Liver (tissue), 9 donors: Measurements from ENCODE around the gene GSE1. TPM values are rescaled to one million over a fixed set of nuclear protein-coding genes. Genes with fewer than 3 reads are reported as not detected.

Experiments used
- DNase-seq: peaks from one replicate; pipeline ENCODE4 v3.0.0-alpha.2; 2017; ENCODE audit warnings: low spot score
- H3K27ac ChIP-seq, 2 donors: one replicate each; pipeline ENCODE4 v1.7.0; 2013; ENCODE audit warnings: inconsistent platforms in 2 of 2, low read length in 2 of 2, control low read depth in 1 of 2, low read depth in 1 of 2, mild to moderate bottlenecking in 1 of 2
- H3K27me3 ChIP-seq, 4 donors: one replicate each; pipeline versions ENCODE4 v1.6.1 to v1.7.0; 2013; ENCODE audit warnings: low read length in 3 of 4, inconsistent platforms in 1 of 4, mild to moderate bottlenecking in 1 of 4, moderate library complexity in 1 of 4; ENCODE audit not compliant: control insufficient read depth in 4 of 4, insufficient read depth in 4 of 4
- H3K36me3 ChIP-seq, 4 donors: one replicate each; pipeline versions ENCODE4 v1.6.1 to v1.7.0; 2013; ENCODE audit warnings: low read length in 3 of 4, mild to moderate bottlenecking in 3 of 4, low read depth in 1 of 4, moderate library complexity in 1 of 4; ENCODE audit not compliant: control insufficient read depth in 4 of 4, insufficient read depth in 3 of 4
- H3K4me1 ChIP-seq, 4 donors: one replicate each; pipeline versions ENCODE4 v1.6.1 to v1.7.0; 2013; ENCODE audit warnings: low read length in 3 of 4, mild to moderate bottlenecking in 3 of 4, moderate library complexity in 1 of 4; ENCODE audit not compliant: control insufficient read depth in 4 of 4, insufficient read depth in 4 of 4
- H3K4me3 ChIP-seq, 3 donors: one replicate each; pipeline versions ENCODE4 v1.6.1 to v1.7.0; 2013; ENCODE audit warnings: low read length in 3 of 3, control low read depth in 1 of 3, low read depth in 1 of 3, mild to moderate bottlenecking in 1 of 3
- H3K9ac ChIP-seq, 2 donors: one replicate each; pipeline ENCODE4 v1.7.0; 2013; ENCODE audit warnings: low read length in 2 of 2, mild to moderate bottlenecking in 2 of 2, moderate library complexity in 2 of 2, control low read depth in 1 of 2, low read depth in 1 of 2
- H3K9me3 ChIP-seq, 4 donors: one replicate each; pipeline versions ENCODE4 v1.6.1 to v1.7.0; 2013; ENCODE audit warnings: low read length in 3 of 4; ENCODE audit not compliant: control insufficient read depth in 4 of 4
- EGR1 ChIP-seq, 2 donors: IDR thresholded peaks; 2 replicates each; pipeline ENCODE4 v1.6.1; 2016 to 2018; ENCODE audit warnings: antibody characterized with exemption in 2 of 2, low read depth in 2 of 2
- FOXA1 ChIP-seq: IDR thresholded peaks from 2 replicates; pipeline ENCODE4 v1.6.1; 2016; ENCODE audit warnings: antibody characterized with exemption
- FOXA2 ChIP-seq: IDR thresholded peaks from 2 replicates; pipeline ENCODE4 v1.6.1; 2016; ENCODE audit warnings: antibody characterized with exemption
- HNF4A ChIP-seq, 2 donors: conservative IDR thresholded peaks; 2 replicates each; pipeline ENCODE4 v1.6.1; 2016; ENCODE audit warnings: antibody characterized with exemption in 2 of 2, mild to moderate bottlenecking in 2 of 2
- JUND ChIP-seq, 2 donors: IDR thresholded peaks; 2 replicates each; pipeline ENCODE4 v1.6.1; 2016; ENCODE audit warnings: antibody characterized with exemption in 2 of 2
- NR2F2 ChIP-seq: IDR thresholded peaks from 2 replicates; pipeline ENCODE4 v1.6.1; 2016; ENCODE audit warnings: antibody characterized with exemption
- RAD21 ChIP-seq, 2 donors: IDR thresholded peaks; 2 replicates each; pipeline ENCODE4 v1.6.1; 2016; ENCODE audit warnings: antibody characterized with exemption in 2 of 2, mild to moderate bottlenecking in 2 of 2
- RXRA ChIP-seq, 2 donors: IDR thresholded peaks; 2 replicates each; pipeline ENCODE4 v1.6.1; 2017 to 2018; ENCODE audit warnings: antibody characterized with exemption in 2 of 2, mild to moderate bottlenecking in 1 of 2
- SP1 ChIP-seq: IDR thresholded peaks from 2 replicates; pipeline ENCODE4 v1.6.1; 2018; ENCODE audit warnings: antibody characterized with exemption, mild to moderate bottlenecking
- TAF1 ChIP-seq: conservative IDR thresholded peaks from 2 replicates; pipeline ENCODE4 v1.6.1; 2016; ENCODE audit warnings: antibody characterized with exemption, mild to moderate bottlenecking
- YY1 ChIP-seq: IDR thresholded peaks from 2 replicates; pipeline ENCODE4 v1.6.1; 2016; ENCODE audit warnings: antibody characterized with exemption, mild to moderate bottlenecking
- WGBS: extraction: QIAGEN DNeasy Blood & Tissue Kit; methylation state at CpG from one replicate; pipeline ENCODE4 v1.1.7; 2013; 5-methylcytosine and 5-hydroxymethylcytosine counted together
- polyA plus RNA-seq, 2 donors: library from polyadenylated mRNA; stranded (reverse) in 1 of 2; unstranded in 1 of 2; fragments of 200-250 nt in 1 of 2; fragments of >200 nt in 1 of 2; fragmentation: Nextera tagmentation in 1 of 2; extraction: Ambion mirVana in 1 of 2; gene quantifications; one replicate each; pipeline versions ENCODE4 v1.2.1 to v1.2.3, GENCODE V29; 2013 to 2015
- total RNA-seq, 2 donors: library from RNA; depleted of rRNA; stranded (reverse); fragments of >200 nt; gene quantifications; one replicate each; pipeline ENCODE4 v1.2.3, GENCODE V29; 2014
- TF ChIP-seq, protein P1 (sequence below): IDR thresholded peaks from 2 replicates; pipeline ENCODE4 v1.6.1; 2016; ENCODE audit warnings: antibody characterized with exemption
- TF ChIP-seq, protein P2 (sequence below): IDR thresholded peaks from 2 replicates; pipeline ENCODE4 v1.6.1; 2016; ENCODE audit warnings: antibody characterized with exemption
- TF ChIP-seq, protein P3 (sequence below): fragments of 150-350 bp; IDR thresholded peaks from 2 replicates; pipeline ENCODE4 v1.5.1; 2017; ENCODE audit warnings: improper control_type of control experiment, low read depth, low read length; ENCODE audit not compliant: missing input control
- TF ChIP-seq, protein P4 (sequence below): IDR thresholded peaks from 2 replicates; pipeline ENCODE4 v1.6.1; 2016; ENCODE audit warnings: antibody characterized with exemption, mild to moderate bottlenecking
- donor health status: healthy.
- donor health status: healthy.
- donor health status: healthy.
- donor health status: healthy.
- donor health status: healthy.

Gene GSE1
- total and polyA plus RNA-seq, 4 donors, result 9.9 to 37.7 (median 25.2) TPM

DNA sequence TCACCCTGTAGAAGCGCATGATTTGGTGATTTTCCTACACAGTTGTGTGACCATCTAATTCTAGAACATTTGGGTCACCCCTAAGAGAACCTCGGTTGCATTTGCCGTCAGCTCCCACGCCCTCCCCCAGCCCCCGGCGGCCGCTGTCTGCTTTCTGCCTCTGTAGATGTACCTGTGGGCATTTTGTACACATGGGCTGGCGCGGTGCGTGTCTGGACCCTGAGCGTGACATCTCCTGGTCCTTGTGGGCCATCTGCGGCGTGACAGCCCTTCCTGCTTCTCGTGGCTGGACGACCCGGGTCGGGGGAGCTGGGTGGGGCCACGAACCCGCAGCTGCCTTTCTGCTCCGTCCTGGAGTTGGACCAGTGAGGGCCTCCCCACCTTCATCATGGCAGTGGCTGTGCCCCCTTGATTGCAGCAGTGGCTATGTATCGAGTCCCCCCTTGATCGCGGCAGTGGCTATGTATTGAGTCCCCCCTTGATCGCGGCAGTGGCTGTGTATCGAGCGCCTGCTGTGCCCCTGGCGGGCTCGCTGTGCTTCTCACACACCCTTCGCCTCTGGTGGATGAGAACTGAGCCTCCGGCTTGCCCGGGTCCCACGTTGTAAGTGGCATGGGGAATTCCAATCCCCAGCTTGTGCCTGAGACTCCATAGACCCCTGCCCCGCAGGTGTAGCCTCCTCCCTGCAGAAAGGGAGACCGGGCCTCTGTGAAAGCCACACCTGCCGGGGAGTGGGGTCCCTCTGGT, 24.1 kb downstream of the GSE1 start:
- Histone ChIP-seq H3K9me3 (no peaks in the 10 kb centered on the region), H3K27ac (no peak overlapping the region)

DNA sequence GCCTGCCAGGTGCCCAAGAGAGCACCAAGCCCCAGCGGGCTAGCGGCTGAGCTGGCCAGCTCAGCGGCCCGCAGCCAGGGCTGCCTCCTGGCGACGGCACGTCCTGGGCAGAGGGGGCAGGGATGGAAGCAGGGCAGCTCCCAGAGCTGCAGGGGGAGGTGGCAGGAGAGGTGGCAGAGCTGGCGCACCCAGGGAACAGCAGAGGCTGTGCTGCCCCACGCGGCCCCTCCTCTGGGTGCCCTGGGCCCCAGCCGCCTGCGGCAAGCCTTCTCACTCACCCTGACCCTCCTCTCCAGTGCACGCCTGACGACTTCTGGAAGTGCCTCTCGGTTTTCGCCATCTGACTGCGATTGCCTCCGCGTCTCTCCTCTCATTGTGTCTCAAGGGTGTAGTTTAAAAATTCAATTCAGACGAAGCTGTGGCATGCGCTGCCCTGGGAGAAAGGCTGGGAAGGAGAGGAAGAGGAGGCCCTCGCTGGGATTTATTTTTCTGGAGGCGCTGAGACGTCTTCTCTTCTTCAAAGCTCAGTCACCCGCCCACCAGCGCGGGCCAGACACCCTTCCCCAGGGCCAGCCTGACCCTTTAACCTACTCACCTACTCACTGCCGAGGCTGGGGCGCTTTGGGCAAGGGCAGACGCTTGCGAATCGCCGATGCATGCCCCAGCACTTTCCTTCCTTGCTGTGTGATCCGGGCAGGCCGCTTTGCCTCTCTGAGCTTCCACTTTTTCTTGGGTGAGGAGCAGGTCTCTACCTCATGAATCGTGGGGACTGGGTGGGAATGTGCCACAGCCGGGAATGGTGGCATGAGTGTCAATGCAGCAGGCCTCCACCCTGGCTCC, 24.9 kb downstream of the GSE1 start:
- Histone ChIP-seq H3K9me3 (no peaks in the 10 kb centered on the region), H3K4me3 (no peak overlapping the region), H3K27ac (no peak overlapping the region), H3K4me1 (peaks cover 22 to 97% (median 67%) of the 10 kb centered on the region in 4 donors), H3K9ac (no peak overlapping the region), H3K36me3 (peaks cover 0 to 4% (median 0%) of the 10 kb centered on the region in 4 donors), H3K27me3 (no peaks in the 10 kb centered on the region)
- no peak for DNase-seq
- no peak for TF ChIP-seq SP1
- TF ChIP-seq EGR1 (IDR thresholded peaks at IDR 0.05; ENCODE audit: low read depth in 2 of 2), result no peak
- no peak for TF ChIP-seq YY1
- no peak for TF ChIP-seq RXRA (IDR thresholded peaks at IDR 0.05)
- TF ChIP-seq, protein P1, sequence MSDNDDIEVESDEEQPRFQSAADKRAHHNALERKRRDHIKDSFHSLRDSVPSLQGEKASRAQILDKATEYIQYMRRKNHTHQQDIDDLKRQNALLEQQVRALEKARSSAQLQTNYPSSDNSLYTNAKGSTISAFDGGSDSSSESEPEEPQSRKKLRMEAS, result no peak
- no peak for TF ChIP-seq HNF4A (conservative IDR thresholded peaks at IDR 0.05)
- TF ChIP-seq RAD21 (IDR thresholded peaks at IDR 0.05), result no peak
- TF ChIP-seq FOXA2, result no peak
- TF ChIP-seq, protein P2, sequence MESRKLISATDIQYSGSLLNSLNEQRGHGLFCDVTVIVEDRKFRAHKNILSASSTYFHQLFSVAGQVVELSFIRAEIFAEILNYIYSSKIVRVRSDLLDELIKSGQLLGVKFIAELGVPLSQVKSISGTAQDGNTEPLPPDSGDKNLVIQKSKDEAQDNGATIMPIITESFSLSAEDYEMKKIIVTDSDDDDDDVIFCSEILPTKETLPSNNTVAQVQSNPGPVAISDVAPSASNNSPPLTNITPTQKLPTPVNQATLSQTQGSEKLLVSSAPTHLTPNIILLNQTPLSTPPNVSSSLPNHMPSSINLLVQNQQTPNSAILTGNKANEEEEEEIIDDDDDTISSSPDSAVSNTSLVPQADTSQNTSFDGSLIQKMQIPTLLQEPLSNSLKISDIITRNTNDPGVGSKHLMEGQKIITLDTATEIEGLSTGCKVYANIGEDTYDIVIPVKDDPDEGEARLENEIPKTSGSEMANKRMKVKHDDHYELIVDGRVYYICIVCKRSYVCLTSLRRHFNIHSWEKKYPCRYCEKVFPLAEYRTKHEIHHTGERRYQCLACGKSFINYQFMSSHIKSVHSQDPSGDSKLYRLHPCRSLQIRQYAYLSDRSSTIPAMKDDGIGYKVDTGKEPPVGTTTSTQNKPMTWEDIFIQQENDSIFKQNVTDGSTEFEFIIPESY, result no peak
- TF ChIP-seq, protein P3, sequence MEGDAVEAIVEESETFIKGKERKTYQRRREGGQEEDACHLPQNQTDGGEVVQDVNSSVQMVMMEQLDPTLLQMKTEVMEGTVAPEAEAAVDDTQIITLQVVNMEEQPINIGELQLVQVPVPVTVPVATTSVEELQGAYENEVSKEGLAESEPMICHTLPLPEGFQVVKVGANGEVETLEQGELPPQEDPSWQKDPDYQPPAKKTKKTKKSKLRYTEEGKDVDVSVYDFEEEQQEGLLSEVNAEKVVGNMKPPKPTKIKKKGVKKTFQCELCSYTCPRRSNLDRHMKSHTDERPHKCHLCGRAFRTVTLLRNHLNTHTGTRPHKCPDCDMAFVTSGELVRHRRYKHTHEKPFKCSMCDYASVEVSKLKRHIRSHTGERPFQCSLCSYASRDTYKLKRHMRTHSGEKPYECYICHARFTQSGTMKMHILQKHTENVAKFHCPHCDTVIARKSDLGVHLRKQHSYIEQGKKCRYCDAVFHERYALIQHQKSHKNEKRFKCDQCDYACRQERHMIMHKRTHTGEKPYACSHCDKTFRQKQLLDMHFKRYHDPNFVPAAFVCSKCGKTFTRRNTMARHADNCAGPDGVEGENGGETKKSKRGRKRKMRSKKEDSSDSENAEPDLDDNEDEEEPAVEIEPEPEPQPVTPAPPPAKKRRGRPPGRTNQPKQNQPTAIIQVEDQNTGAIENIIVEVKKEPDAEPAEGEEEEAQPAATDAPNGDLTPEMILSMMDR, result no peak
- no peak for TF ChIP-seq JUND (IDR thresholded peaks at IDR 0.05)
- TF ChIP-seq TAF1, result no peak
- TF ChIP-seq NR2F2, result no peak
- WGBS, result 82% methylated on average over 37 of the region's 37 CpGs

More for the DNA sequence above, 24.1 kb downstream of the GSE1 start:
- H3K27me3 ChIP-seq, result no peaks in the 10 kb centered on the region
- no peak overlapping the region for H3K4me3 ChIP-seq
- peaks cover 0 to 4% (median 0%) of the 10 kb centered on the region in 4 donors for H3K36me3 ChIP-seq
- no peak overlapping the region for H3K9ac ChIP-seq
- H3K4me1 ChIP-seq, result peaks cover 21 to 93% (median 67%) of the 10 kb centered on the region in 4 donors
- no peak for DNase-seq
- TF ChIP-seq FOXA1 (no peak), SP1 (no peak), EGR1 (IDR thresholded peaks at IDR 0.05; ENCODE audit: low read depth in 2 of 2) (no peak), FOXA2 (no peak), HNF4A (conservative IDR thresholded peaks at IDR 0.05) (no peak), RAD21 (IDR thresholded peaks at IDR 0.05) (no peak), TAF1 (no peak)
- TF ChIP-seq, protein P4, sequence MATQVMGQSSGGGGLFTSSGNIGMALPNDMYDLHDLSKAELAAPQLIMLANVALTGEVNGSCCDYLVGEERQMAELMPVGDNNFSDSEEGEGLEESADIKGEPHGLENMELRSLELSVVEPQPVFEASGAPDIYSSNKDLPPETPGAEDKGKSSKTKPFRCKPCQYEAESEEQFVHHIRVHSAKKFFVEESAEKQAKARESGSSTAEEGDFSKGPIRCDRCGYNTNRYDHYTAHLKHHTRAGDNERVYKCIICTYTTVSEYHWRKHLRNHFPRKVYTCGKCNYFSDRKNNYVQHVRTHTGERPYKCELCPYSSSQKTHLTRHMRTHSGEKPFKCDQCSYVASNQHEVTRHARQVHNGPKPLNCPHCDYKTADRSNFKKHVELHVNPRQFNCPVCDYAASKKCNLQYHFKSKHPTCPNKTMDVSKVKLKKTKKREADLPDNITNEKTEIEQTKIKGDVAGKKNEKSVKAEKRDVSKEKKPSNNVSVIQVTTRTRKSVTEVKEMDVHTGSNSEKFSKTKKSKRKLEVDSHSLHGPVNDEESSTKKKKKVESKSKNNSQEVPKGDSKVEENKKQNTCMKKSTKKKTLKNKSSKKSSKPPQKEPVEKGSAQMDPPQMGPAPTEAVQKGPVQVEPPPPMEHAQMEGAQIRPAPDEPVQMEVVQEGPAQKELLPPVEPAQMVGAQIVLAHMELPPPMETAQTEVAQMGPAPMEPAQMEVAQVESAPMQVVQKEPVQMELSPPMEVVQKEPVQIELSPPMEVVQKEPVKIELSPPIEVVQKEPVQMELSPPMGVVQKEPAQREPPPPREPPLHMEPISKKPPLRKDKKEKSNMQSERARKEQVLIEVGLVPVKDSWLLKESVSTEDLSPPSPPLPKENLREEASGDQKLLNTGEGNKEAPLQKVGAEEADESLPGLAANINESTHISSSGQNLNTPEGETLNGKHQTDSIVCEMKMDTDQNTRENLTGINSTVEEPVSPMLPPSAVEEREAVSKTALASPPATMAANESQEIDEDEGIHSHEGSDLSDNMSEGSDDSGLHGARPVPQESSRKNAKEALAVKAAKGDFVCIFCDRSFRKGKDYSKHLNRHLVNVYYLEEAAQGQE, result no peak
- 95% methylated on average over 36 of the region's 36 CpGs for WGBS
